ENCODE data around the gene HRH1.
"Not testable (repeated sequence)": the region's sequence is repeated elsewhere in the genome, so short reads cannot be mapped to it uniquely, and the experiment has no call there.

HRH1 gene

GRCh38 chr3:11138371-11138770 lies 15.9 kb upstream of the HRH1 start:
- no peak for DNase-seq (ENCODE audit: extremely low spot score, insufficient read length, low read depth)
- no peak for FAIRE-seq

- peak; percentile 95 for FAIRE-seq
- DNase-seq (ENCODE audit: extremely low spot score, insufficient read length, low read depth): peak; percentile 43
Measured at GRCh38 chr3:11140030-11140712, 14.1 kb upstream of the HRH1 start.

- no peak for DNase-seq (ENCODE audit: extremely low spot score, insufficient read length, low read depth)
- FAIRE-seq: peak; percentile 41
Measured at GRCh38 chr3:11140713-11141104, 13.6 kb upstream of the HRH1 start.

GRCh38 chr3:11143476-11143875 lies 10.8 kb upstream of the HRH1 start:
- FAIRE-seq (no peak), DNase-seq (ENCODE audit: extremely low spot score, insufficient read length, low read depth) (no peak)

GRCh38 chr3:11144996-11145395 lies 9.3 kb upstream of the HRH1 start:
- no peak for FAIRE-seq
- no peak for DNase-seq (ENCODE audit: extremely low spot score, insufficient read length, low read depth)

GRCh38 chr3:11145888-11146287 lies 8.4 kb upstream of the HRH1 start:
- FAIRE-seq (no peak), DNase-seq (ENCODE audit: extremely low spot score, insufficient read length, low read depth) (no peak)

- DNase-seq (ENCODE audit: extremely low spot score, insufficient read length, low read depth): no peak
- no peak for FAIRE-seq
Measured at GRCh38 chr3:11146773-11147660, 7.3 kb upstream of the HRH1 start.

- FAIRE-seq (no peak), DNase-seq (ENCODE audit: extremely low spot score, insufficient read length, low read depth) (no peak)
Measured at GRCh38 chr3:11150256-11150655, 4.0 kb upstream of the HRH1 start.

GRCh38 chr3:11152301-11152700 lies 2.0 kb upstream of the HRH1 start:
- FAIRE-seq: no peak

GRCh38 chr3:11154953-11155325 lies 646 bp downstream of the HRH1 start:
- FAIRE-seq: no peak

More at GRCh38 chr3:11152301-11152700, 2.0 kb upstream of the HRH1 start:
- no peak for DNase-seq (ENCODE audit: extremely low spot score, insufficient read length, low read depth)

GRCh38 chr3:11155341-11156025 lies 1.2 kb downstream of the HRH1 start:
- FAIRE-seq (no peak), DNase-seq (ENCODE audit: extremely low spot score, insufficient read length, low read depth) (no peak)

More at GRCh38 chr3:11154953-11155325, 646 bp downstream of the HRH1 start:
- DNase-seq (ENCODE audit: extremely low spot score, insufficient read length, low read depth): no peak

GRCh38 chr3:11156026-11156410 lies 1.7 kb downstream of the HRH1 start:
- DNase-seq (ENCODE audit: extremely low spot score, insufficient read length, low read depth): no peak
- FAIRE-seq: no peak

- FAIRE-seq (no peak), DNase-seq (ENCODE audit: extremely low spot score, insufficient read length, low read depth) (no peak)
Measured at GRCh38 chr3:11157421-11157820, 3.1 kb downstream of the HRH1 start.

- no peak for DNase-seq (ENCODE audit: extremely low spot score, insufficient read length, low read depth)
Measured at GRCh38 chr3:11159421-11159904, 5.2 kb downstream of the HRH1 start.

GRCh38 chr3:11161666-11162065 lies 7.4 kb downstream of the HRH1 start:
- DNase-seq (ENCODE audit: extremely low spot score, insufficient read length, low read depth) (no peak), FAIRE-seq (no peak)

More at GRCh38 chr3:11159421-11159904, 5.2 kb downstream of the HRH1 start:
- no peak for FAIRE-seq

- DNase-seq (ENCODE audit: extremely low spot score, insufficient read length, low read depth): no peak
- FAIRE-seq: no peak
Measured at GRCh38 chr3:11162401-11163345, 8.4 kb downstream of the HRH1 start.

GRCh38 chr3:11164607-11165006 lies 10.3 kb downstream of the HRH1 start:
- FAIRE-seq: no peak
- DNase-seq (ENCODE audit: extremely low spot score, insufficient read length, low read depth): no peak

GRCh38 chr3:11165476-11165875 lies 11.2 kb downstream of the HRH1 start:
- FAIRE-seq (no peak), DNase-seq (ENCODE audit: extremely low spot score, insufficient read length, low read depth) (no peak)

GRCh38 chr3:11166807-11167400 lies 12.6 kb downstream of the HRH1 start:
- DNase-seq (ENCODE audit: extremely low spot score, insufficient read length, low read depth); FAIRE-seq: not testable (repeated sequence)
